ENCODE data around the gene CAV2.
A peak's percentile ranks its signal among the peaks of the same experiment; 100 is the strongest.

CAV2 gene, protein sequence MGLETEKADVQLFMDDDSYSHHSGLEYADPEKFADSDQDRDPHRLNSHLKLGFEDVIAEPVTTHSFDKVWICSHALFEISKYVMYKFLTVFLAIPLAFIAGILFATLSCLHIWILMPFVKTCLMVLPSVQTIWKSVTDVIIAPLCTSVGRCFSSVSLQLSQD

DNA sequence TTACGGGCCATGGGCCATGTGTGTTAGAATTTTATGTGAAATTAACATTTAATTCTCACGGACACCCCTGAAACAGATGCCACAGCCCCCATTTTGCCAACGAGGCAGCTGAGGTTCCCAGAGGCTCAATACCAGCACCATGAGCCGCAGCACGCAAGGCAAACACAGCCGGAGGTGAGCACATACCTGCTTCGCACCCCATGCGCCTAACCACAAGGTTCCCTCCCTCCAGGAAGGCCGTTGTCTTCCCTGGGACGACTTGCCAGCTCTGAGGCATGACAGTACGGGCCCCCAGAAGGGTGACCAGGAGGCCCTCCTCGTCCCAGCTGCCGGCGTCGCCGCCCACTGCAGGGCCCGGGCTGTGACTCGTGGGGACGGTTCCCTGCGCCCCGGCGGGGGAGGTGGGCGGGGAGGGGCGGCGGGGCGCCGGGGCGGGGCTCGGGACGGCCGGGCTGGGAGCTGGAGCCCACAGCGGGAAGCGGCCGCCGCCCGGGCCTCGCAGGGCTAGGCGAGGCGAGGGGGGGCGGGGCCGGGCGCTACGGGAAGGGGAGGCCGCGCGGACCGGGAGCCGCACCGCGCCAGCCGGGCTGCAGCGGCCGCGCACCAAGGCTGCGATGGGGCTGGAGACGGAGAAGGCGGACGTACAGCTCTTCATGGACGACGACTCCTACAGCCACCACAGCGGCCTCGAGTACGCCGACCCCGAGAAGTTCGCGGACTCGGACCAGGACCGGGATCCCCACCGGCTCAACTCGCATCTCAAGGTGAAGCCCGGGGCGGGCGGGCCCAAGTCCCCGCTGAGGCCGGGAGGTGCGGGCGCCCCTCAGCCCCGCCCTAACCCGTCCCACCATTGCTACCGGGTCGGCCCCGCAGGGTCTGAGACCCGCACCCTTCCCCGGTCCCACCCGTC is at the start of gene CAV2:
Gene CAV2 (plus strand): TSS at position 571 of the 910 bp plus-strand sequence. CDS start 44 bp downstream, at position 615.
- Histone ChIP-seq H3K27ac (peak within 1 kb of the TSS; percentile 98), H3K4me3 (peak within 1 kb of the TSS; percentile 84 to 96), H3K36me3 (no peaks in the 10 kb centered on the region), H3K27me3 (no peaks in the 10 kb centered on the region), H3K9me3 (no peaks in the 10 kb centered on the region), H3K4me1 (peaks cover 0 to 56% (median 20%) of the 10 kb centered on the region in 4 donors)
- TF ChIP-seq, protein P1, sequence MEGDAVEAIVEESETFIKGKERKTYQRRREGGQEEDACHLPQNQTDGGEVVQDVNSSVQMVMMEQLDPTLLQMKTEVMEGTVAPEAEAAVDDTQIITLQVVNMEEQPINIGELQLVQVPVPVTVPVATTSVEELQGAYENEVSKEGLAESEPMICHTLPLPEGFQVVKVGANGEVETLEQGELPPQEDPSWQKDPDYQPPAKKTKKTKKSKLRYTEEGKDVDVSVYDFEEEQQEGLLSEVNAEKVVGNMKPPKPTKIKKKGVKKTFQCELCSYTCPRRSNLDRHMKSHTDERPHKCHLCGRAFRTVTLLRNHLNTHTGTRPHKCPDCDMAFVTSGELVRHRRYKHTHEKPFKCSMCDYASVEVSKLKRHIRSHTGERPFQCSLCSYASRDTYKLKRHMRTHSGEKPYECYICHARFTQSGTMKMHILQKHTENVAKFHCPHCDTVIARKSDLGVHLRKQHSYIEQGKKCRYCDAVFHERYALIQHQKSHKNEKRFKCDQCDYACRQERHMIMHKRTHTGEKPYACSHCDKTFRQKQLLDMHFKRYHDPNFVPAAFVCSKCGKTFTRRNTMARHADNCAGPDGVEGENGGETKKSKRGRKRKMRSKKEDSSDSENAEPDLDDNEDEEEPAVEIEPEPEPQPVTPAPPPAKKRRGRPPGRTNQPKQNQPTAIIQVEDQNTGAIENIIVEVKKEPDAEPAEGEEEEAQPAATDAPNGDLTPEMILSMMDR (IDR thresholded peaks at IDR 0.05), result peak in 1 of 2 experiments; percentile 5
- peak; percentile 53 to 90 for DNase-seq
- intact Hi-C loops (cut with DNase I; ENCODE audit: low total_unique reads), result no loop called here

DNA sequence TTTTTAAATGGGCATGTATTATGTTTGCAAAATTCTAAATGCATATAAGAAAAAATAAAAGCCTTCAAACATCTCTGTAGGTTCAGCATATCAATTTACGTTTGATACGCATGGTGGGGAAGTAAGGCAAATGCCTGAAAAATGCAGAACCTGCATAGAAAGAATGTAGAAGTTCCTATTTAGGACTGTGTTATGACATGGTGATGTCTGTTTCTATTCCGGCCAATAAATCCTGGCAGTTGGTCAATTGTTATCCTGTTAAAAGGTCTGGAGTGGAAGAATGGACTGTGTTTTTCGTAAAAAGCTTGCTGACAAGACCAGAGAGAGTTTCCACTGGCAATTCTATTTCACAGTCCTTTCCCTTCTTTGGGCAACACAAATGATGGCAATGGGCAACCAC is 49.6 kb upstream of the CAV2 start:
- H3K36me3 ChIP-seq, result no peaks in the 10 kb centered on the region
- no peak for DNase-seq
- no peak overlapping the region for H3K4me3 ChIP-seq
- peak overlapping the region; percentile 51 to 65 for H3K27ac ChIP-seq
- TF ChIP-seq, protein P1 (IDR thresholded peaks at IDR 0.05), result no peak
- no peaks in the 10 kb centered on the region for H3K27me3 ChIP-seq
- intact Hi-C loops (cut with DNase I; ENCODE audit: low total_unique reads), result loop anchor here (5.0 kb wide), 1 partner anchor 42 kb away; no protein-coding TSS in a partner anchor
- no peaks in the 10 kb centered on the region for H3K9me3 ChIP-seq
- H3K4me1 ChIP-seq, result peaks cover 0 to 62% (median 22%) of the 10 kb centered on the region in 4 donors

DNA sequence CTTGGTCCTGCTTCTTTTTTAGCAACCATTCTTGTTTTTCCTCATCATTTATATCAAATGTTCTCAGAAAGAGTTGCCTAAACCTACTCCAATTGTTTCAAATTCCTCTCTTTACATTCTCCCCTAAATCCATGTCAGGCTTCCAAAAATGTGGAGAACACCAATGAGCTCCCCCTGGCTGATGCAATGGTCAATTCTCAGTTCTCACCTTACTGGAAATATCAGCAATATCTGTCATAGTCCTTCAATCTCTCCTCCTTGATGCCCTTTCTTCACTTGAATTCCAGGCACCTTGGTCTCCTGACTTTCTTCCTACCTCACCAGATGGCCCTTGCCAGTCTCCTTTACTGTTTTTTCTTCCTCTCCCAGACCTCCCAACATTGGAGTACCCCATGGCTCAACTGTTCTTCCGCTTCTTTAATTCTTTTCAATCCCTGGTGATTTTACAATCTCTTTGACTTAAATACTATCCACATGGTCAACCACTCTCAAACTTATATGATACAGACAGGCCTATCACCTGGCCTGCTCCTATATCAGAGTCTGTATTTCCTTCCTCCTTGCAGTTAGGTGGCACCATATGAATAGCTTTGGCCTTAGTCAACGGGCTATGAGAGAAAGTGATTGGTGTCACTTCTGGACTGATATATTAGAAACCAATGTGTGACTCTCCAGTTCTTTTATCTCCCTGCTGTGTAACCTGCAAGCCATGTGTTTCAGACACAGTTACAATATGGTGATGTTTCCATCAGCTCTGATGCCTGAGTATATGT is 47.4 kb upstream of the CAV2 start:
- TF ChIP-seq, protein P1 (IDR thresholded peaks at IDR 0.05), result no peak
- no peak overlapping the region for H3K27ac ChIP-seq
- DNase-seq, result no peak
- H3K4me1 ChIP-seq, result peaks cover 0 to 58% (median 26%) of the 10 kb centered on the region in 4 donors
- intact Hi-C loops (cut with DNase I; ENCODE audit: low total_unique reads), result no loop called here
- no peaks in the 10 kb centered on the region for H3K36me3 ChIP-seq
- no peak overlapping the region for H3K4me3 ChIP-seq
- no peaks in the 10 kb centered on the region for H3K9me3 ChIP-seq
- no peaks in the 10 kb centered on the region for H3K27me3 ChIP-seq

DNA sequence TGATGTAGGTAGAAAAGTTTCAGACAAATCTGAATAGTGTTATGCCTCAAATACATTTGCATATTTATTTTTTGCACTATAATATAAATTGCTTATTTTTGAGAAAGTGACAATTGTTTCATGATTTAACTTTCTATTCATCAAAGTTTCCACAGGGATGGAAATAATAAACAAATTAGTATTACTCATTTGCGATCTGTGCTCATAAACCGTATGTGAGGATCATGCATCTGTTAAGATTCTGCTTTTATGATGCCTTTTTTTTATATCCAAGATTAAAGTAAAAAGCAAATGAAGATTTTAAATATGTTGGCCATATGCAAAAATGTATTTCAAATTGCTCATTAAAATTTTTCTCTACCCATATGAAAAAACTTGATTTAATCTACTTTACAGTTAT is 45.2 kb upstream of the CAV2 start:
- intact Hi-C loops (cut with DNase I; ENCODE audit: low total_unique reads), result no loop called here
- peaks cover 0 to 49% (median 21%) of the 10 kb centered on the region in 4 donors for H3K4me1 ChIP-seq
- no peaks in the 10 kb centered on the region for H3K27me3 ChIP-seq
- no peaks in the 10 kb centered on the region for H3K9me3 ChIP-seq
- DNase-seq, result no peak
- TF ChIP-seq, protein P1 (IDR thresholded peaks at IDR 0.05), result no peak
- no peak overlapping the region for H3K4me3 ChIP-seq
- H3K36me3 ChIP-seq, result no peaks in the 10 kb centered on the region
- H3K27ac ChIP-seq, result peak overlapping the region in 1 of 2 donors; percentile 20

DNA sequence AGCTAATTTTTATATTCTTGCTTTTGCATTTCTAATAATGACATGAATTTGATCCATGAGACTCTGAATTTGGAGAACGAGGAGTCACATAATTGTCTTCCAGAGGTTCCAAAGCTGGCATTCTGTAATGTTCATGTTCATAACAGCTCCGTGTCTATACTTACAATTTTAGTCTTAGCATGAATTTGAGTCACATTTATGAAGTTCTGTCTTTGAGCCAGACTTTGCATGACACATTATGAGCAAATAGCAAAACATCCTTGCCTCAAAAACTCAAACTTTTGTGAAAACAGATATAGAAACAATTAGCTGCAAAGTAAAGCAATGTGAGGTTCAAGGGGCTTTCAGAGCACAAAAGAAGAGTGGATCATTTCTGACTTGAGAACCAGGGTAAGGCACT is 44.5 kb upstream of the CAV2 start:
- H3K27me3 ChIP-seq, result no peaks in the 10 kb centered on the region
- TF ChIP-seq, protein P1 (IDR thresholded peaks at IDR 0.05), result no peak
- H3K36me3 ChIP-seq, result no peaks in the 10 kb centered on the region
- peak overlapping the region; percentile 2 to 20 for H3K27ac ChIP-seq
- DNase-seq, result no peak
- no peak overlapping the region for H3K4me3 ChIP-seq
- H3K9me3 ChIP-seq, result no peaks in the 10 kb centered on the region
- H3K4me1 ChIP-seq, result peaks cover 0 to 49% (median 15%) of the 10 kb centered on the region in 4 donors
- intact Hi-C loops (cut with DNase I; ENCODE audit: low total_unique reads), result no loop called here
